Ishikawa (cell line): ENCODE results near the gene GPRIN2.

Experiments
- CEBPB ChIP-seq: IDR thresholded peaks from 2 replicates; pipeline ENCODE4 v1.6.1; 2012
- CREB1 ChIP-seq: IDR thresholded peaks from 2 replicates; pipeline ENCODE4 v1.6.1; 2012; ENCODE audit warnings: low read depth
- EGR1 ChIP-seq: IDR thresholded peaks from 2 replicates; pipeline ENCODE4 v1.6.1; 2012
- EP300 ChIP-seq: IDR thresholded peaks from 2 replicates; pipeline ENCODE4 v1.6.1; 2012; ENCODE audit warnings: borderline replicate concordance
- FOXM1 ChIP-seq: IDR thresholded peaks from 2 replicates; pipeline ENCODE4 v1.6.1; 2012; ENCODE audit warnings: low read depth, borderline replicate concordance
- MAX ChIP-seq: IDR thresholded peaks from 2 replicates; pipeline ENCODE4 v1.6.1; 2012
- NFIC ChIP-seq: IDR thresholded peaks from 2 replicates; pipeline ENCODE4 v1.6.1; 2012
- RAD21 ChIP-seq: IDR thresholded peaks from 2 replicates; pipeline ENCODE4 v1.6.1; 2012; ENCODE audit warnings: low read depth
- REST ChIP-seq: IDR thresholded peaks from 2 replicates; pipeline ENCODE4 v1.6.1; 2012; ENCODE audit warnings: low read depth, mild to moderate bottlenecking
- TAF1 ChIP-seq: IDR thresholded peaks from 2 replicates; pipeline ENCODE4 v1.6.1; 2012; ENCODE audit warnings: low read depth, mild to moderate bottlenecking
- TCF12 ChIP-seq: IDR thresholded peaks from 2 replicates; pipeline ENCODE4 v1.6.1; 2012; ENCODE audit warnings: low read depth
- TEAD4 ChIP-seq: IDR thresholded peaks from 2 replicates; pipeline ENCODE4 v1.6.1; 2012
- USF1 ChIP-seq: IDR thresholded peaks from 2 replicates; pipeline ENCODE4 v1.6.1; 2012
- YY1 ChIP-seq: IDR thresholded peaks from 2 replicates; pipeline ENCODE4 v1.6.1; 2012; ENCODE audit warnings: low read depth
- ZBTB7A ChIP-seq: IDR thresholded peaks from 2 replicates; pipeline ENCODE4 v1.6.1; 2012; ENCODE audit warnings: low read depth

The GPRIN2 gene

GRCh38 chr10:46528171-46528671, 28.2 kb downstream of the GPRIN2 start:
- TF ChIP-seq TAF1: no peak
- TF ChIP-seq RAD21: no peak
- no peak for TF ChIP-seq CREB1
- TF ChIP-seq USF1: no peak
- TF ChIP-seq CEBPB: no peak
- TF ChIP-seq TEAD4: no peak
- TF ChIP-seq FOXM1: no peak
- TF ChIP-seq REST: no peak
- TF ChIP-seq TCF12: no peak
- no peak for TF ChIP-seq EP300
- no peak for TF ChIP-seq MAX
- TF ChIP-seq EGR1: no peak
- no peak for TF ChIP-seq NFIC

- TF ChIP-seq USF1 (no peak), TCF12 (no peak), TEAD4 (no peak), EGR1 (no peak), TAF1 (no peak)
Observed at GRCh38 chr10:46527241-46527811, 29.1 kb downstream of the GPRIN2 start.

GRCh38 chr10:46526682-46527038, 29.8 kb downstream of the GPRIN2 start:
- TF ChIP-seq CREB1 (no peak), RAD21 (no peak), TEAD4 (no peak), EP300 (no peak), FOXM1 (no peak), TCF12 (no peak), TAF1 (no peak), CEBPB (no peak), REST (no peak), YY1 (no peak), NFIC (no peak), USF1 (no peak), MAX (no peak), EGR1 (no peak), ZBTB7A (no peak)

- no peak for TF ChIP-seq RAD21
- no peak for TF ChIP-seq YY1
- TF ChIP-seq REST: no peak
- TF ChIP-seq MAX: no peak
- TF ChIP-seq USF1: no peak
Observed at GRCh38 chr10:46525824-46526681, 30.4 kb downstream of the GPRIN2 start.
